ENCODE measurements around the gene OBP2A.
"Not testable (repeated sequence)": the region's sequence is repeated elsewhere in the genome, so short reads cannot be mapped to it uniquely, and the experiment has no call there.

The OBP2A gene

DNA sequence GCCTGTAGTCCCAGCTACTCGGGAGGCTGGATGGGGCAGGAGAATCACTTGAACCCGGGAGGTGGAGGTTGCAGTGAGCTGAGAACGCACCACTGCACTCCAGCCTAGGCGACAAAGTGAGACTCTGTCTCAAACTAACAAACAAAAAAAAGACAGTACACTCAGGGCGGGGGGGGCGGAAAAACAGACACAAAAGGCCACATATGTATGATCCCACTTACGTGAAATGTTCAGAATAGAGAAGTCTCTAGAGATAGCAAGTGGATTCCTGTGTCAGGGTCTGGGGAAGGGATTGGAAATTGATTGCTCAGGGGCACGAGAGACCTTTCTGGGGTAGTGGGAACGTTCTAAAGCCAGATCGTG lies 33.7 kb upstream of the OBP2A start:
- DNase-seq = no peak

DNA sequence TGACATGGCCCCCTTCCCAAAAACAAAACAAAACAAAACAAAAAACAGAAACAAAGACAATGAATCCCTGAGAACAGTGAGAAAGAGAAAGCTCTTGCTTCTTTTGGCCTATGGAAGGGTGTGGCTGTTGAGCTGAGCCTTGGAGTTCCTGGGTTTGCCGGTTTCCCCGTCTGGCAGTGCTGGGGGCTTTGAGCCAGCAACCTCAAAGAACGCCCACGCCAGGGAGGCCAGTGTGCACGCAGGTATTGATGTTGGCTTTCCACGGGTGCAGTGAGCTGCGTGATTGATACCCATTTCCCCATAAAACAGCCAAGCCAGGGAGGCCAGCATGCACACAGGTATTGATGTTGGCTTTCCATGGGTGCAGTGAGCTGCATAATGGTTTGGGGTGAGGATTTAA lies 33.0 kb upstream of the OBP2A start:
- no peak for DNase-seq

DNA sequence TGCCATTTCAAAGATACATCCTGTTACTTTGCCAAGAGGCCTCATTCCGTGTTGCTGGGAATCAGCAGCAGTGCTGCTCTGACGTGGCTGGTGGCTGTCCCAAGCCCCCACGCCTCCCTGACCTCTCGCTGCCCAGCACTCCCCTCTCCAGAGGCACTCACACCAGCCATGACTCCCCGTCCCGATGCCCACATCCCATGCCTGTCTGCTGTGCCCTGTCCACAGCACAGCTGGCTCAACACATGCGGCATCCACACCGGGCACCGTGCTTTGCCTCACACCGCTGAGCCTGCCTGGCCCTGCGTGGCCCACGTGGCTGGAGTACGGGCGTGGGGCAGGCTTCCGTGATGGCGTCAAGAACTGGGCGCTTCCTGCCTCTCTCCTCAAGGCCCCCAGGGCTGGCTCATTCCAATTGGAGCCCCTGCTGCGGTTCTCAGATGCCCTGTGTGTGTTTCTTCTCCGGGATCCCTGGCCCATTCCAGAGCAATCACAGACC lies 32.5 kb upstream of the OBP2A start:
- no peak for DNase-seq

DNA sequence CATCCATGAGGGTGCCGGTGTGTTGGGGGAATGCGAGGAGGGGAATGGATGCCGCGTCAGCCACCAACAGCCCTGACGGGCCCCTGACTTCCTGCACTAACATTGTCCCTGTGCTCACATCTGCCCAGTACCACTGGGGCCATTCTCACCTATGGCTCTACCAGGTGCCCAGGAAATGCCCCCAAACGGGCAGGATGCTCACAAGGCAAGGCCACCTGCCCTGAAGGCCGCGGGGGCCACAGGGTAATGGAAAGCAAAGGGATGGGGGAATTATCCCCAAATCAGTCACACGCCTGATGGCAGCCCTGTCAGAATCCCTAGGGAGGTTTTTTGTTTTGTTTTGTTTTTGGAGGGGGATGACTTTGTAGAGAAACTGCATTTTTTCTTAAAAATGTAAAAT lies 32.0 kb upstream of the OBP2A start:
- DNase-seq = not testable (repeated sequence)

DNA sequence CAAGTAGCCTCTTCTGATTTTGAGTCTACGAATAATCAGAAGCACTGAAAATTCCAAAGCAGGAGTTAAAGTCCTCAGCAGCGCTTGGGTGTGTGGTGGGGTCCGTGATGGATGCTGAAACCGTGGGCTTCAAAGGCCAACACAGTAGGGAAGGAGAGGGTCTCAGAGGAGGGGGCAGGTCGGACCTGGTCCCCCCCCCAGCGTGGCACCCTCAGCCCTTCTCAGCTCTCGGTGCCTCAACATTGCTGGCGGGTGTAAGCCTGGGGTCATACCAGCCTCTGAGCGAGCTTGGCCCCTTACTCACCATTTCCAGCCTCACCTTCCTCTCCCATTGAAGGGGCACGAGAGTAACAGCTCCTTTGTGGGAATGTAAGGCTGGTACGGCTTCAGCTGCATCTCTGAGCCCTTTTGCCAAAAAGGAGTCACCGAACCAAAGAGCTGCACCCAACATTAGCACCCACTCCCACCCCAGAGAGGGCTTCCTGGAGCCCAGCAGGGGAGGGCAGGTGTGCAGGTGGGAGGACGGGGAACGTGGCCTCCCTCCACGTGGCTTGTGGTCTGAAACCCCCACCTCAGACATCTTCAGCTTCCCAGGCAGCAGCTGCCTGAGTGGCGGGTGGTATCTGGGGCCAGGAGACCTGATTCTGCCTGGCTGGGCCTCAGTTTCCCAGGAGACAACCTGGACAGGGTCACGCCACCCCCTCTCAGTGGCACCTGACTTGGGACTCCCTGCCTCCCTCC lies 31.4 kb upstream of the OBP2A start:
- DNase-seq = no peak

DNA sequence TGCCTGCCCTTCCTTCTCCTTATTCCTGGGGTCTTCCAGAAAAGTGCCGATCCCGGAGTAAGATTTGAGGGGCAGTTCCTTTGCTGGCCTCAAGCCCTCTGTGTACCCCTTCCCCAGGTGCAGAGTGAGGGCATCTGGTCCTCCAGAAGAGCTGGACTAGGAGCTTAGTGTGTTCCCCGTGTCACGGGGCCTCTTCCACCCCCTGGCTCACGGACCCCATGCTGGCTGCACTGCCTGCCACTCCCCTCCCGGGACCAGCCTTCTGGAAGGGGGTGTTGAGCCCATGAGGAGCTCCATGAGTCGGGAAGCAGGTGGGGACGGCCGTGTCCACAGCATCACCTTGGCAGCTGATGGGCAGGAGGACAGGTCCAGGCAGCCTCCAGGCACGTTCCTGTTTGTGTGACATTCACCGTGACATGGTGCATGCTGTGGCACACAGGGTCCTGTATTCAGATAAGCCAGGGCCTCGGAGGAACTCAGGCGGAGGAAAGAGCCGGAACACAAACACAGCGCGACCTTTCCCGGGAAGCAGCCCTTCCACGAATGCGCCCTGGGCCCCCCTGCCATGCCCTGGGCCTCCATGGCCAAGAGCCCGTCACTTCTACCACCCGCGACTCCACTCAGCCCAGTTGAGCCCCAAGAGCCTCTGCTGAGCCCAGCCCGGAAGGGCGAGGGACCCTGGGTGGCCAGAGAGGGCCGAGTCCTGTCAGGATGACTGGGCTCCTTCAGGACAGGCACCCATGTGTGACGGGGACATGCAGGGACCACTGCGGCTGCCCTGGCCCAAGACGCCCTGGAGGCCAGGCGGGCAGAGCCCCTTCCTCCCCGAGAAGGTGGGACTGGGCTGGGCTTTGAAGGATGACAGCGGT lies 30.6 kb upstream of the OBP2A start:
- no peak for DNase-seq

DNA sequence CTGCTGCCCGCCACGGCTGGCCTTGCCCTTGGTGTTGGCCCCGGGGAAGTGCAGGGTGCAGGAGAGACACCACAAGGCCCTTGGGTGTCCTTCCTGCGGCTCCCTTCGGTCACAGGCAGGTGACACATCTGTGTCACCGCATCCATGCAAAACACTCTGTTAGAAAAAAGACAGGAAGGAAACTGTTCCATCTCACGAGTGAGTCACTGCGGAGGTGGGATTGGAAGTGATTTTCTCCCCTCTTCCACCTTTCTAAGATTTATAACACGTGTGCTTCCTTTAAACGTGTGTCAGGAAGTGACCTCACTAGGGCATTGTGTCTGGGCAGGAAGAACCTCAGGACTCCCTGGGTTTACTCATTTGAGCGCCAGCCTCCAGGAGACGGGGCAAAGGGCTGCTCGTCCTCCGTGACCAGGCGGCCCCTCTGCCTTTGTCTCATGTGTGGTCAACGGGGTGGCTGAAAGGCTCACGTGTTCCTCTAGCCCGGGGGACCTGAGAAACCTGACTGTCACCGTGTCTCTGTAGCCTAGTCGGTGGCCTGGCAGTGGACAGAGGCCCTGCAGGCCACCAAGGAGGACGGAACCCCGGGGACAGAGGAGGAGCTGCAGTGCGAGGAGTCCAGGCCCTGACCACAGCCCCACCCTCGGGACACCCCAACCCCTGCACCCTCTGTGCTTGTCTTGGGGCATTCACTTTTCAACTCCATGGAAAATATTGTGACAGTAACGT lies 29.6 kb upstream of the OBP2A start:
- no peak for DNase-seq

DNA sequence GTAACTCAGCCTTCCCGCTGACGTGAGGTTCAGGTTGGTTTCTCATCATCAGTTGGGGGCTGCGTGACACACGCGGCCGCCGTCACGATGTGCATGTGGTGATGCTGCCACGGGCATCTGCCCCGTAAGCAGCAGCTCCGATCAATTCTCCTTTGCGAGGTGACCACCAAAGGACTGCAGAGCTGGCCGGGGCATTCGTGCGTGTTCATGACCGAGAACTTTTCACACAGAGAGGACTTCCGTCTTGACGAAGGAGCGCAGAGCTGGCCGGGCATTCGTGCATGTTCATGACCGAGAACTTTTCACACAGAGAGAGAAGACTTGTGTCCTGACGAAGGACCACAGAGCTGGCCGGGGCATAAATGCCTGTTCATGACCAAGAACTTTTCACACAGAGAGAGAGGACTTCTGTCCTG lies 28.5 kb upstream of the OBP2A start:
- DNase-seq = no peak

DNA sequence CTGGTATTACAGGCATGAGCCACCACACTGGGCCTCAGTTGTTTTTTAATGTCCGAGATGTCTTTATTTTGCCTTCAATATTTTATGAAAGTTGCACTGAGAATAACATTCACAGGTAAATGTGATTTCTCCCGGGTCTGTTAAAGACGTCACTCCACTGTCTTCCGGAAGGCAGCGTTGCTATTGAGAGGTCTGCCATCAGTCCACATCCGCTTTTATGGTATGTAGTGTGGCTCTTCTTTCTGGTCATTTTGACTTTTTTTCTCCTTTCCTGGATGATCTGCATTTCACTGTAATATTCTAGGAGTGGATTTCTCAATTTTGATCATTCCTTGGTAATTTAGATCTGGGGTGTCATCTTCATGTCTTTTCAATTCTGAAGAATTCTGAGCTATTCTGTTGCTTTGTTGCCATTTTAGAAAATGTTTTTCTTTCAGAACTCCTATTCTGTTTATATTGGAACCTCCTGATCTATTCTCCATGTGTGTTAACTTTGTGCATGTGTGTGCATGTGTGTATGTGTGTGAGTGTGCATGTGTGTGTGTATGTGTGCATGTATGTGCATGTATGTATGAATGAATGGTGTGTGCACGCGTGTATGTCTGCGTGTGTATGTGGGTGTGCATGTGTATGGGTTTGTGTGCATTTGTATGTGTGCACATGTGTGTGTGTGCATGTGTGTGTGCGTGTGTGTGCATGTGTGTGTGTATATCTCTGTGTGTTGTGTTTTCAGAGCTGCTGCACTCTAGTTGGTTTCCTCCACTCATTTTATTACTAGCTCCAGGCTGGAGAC lies 26.6 kb upstream of the OBP2A start:
- DNase-seq = no peak

DNA sequence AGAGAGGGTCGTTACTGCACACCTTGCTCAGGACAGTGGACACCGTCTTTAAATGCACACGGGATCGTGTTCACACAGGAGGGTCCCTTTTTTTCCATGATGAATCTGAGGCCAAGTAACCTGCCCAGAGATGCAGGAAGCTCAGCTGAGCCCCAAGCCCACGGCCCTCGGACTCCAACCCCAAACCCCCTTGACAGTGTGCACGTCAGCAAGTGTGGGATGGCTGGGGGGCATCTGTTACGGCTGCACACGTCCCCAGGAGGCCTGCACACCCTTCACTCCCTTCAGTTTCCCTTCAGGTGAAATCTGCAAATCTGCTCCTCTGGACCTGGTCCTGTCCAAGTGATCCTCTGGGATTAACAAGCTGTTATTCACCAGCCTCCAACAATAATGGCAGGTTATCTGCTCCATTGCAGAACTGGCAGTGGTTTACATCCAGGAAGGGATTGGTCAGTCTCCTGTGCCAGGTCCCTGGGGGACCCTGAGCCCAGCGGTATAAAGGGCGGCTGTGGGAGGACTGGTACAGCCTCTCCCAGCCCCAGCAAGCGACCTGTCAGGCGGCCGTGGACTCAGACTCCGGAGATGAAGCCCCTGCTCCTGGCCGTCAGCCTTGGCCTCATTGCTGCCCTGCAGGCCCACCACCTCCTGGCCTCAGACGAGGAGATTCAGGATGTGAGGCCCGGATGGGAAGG lies 24.9 kb upstream of the OBP2A start, which contains the start of gene LCN1:
Gene LCN1, plus strand, starts transcription at position 525 of the 692 bp plus-strand sequence. Its CDS starts 58 bp downstream, at position 583.
- no peak for DNase-seq

DNA sequence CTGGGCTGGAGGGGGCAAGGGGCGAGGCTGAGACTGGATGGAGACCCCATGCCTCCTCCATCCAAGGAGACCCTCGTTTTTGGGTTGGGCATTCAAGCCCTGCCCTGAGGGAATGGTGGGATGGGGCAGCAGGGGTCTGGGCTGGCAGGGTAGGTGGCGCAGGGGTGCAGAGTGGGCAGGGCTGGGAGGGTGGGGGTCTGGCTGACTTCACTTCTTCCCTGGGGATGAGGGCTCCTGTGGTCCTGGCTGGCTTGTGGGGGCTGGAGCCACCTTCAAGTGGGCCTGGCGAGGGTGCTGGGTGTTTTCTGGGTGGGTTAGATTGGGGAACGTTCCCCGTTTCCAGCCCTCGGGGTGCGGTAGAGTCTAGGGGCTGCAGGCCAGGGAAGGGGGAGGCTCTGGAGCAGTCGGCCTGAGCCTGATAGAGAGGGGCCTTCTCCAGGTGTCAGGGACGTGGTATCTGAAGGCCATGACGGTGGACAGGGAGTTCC lies 24.3 kb upstream of the OBP2A start:
- no peak for DNase-seq

DNA sequence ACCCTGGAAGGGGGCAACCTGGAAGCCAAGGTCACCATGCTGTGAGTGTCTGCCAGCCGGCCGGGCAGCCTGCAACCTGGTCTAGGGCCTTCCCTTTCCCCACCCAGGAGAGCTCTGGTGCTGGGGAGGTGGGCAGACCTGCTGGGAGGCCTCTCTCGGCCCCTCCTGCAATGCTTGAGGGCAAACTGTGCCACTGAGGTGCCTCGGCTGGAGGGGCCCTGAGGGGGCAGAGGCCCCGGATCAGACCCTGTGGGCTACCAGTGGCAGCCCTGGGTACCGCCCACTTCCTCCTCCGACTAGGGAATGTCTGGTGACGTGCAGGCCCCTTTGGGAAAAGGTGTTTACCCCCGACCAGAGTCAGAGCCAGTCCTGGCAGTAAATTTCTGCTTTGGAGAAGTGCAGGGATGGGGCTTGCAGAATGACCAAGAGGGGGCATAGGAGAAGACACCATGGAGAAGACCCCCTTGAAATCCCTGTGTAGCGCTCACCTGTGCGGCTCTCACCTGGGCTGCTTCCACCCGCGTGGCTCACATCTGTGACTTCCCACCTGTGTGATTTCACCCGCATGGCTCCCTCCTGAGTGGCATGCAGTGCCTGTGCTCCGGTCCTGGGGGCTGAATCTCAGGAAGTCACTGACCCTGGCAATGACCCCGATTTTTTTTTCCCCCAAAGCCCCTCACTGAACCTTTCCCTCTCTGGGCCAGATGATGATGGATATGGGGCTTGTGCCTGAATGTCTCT lies 23.6 kb upstream of the OBP2A start:
- DNase-seq = no peak

DNA sequence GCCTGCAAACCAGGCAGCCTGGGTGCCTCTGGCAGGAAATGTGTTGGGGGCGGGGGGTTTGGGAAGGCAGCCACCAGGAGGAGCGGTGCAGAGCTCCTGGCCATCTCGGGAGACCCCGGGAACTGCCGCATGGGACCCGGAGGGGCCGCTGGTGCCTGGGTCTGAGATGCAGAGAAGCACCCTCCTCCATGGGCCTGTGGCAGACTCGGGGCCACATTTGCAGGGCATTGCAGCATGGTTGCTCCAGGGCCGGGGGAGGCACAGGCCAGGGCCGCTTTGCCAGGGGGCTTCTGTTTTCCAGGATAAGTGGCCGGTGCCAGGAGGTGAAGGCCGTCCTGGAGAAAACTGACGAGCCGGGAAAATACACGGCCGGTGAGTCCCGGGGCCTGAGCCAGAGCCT lies 23.0 kb upstream of the OBP2A start:
- DNase-seq = no peak

DNA sequence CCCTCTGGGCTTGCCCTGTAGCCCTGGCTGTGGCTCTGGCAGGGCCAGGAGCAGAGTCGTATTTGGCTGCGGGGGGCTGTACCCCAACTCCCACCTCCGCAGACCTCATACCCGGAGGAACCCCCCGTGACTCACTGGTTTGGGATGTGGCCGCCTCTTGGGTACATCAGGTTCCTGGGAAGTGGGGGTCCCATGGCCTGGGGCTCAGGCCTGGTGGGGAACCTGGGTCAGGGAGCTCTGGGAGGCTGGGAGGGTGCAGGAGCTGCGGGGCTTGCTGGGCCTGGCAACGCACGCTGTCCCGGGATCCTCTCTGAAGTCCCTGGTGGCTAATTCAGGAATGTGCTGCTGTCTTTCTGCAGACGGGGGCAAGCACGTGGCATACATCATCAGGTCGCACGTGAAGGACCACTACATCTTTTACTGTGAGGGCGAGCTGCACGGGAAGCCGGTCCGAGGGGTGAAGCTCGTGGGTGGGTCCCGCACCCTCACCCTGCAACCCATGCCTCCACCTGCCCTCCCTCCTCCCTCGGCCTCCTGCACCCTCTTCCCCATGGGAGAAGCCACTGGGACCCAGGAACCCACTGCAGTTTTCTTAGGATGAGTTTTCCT lies 22.3 kb upstream of the OBP2A start:
- no peak for DNase-seq

DNA sequence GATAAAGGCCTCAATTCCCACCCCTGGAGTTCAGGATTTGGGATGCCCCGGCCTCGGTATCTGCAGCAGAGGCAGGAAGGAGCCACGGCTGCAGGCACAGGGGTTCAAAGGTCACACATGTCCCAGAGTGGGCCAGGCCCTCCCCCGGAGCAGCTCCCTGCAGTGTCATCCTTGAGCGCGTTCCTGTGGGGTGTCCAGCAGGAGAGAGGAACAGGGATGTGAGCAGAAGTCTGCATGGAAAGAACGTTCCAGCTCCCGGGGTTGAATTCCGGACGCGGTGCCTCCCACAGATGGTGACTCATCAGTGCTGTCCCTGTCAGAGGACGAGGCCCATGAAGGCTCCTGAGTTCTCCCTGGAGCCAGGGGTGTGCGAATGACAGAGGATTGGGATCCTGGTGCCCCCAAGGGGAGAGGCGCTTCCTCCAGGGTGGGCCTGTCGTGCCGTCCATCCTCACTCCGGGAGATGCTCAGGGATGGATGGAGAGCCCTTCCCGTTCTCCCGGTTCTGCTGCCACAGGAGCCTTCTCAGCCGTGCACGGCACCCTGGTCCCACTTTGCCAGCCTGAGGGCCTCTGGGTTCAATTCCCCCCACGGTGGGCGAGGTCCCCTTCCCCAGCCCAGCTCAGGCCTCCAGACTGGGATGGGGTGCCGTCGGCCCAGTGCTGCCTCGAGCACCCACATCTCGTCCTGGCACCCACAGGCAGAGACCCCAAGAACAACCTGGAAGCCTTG lies 21.6 kb upstream of the OBP2A start:
- DNase-seq = no peak

DNA sequence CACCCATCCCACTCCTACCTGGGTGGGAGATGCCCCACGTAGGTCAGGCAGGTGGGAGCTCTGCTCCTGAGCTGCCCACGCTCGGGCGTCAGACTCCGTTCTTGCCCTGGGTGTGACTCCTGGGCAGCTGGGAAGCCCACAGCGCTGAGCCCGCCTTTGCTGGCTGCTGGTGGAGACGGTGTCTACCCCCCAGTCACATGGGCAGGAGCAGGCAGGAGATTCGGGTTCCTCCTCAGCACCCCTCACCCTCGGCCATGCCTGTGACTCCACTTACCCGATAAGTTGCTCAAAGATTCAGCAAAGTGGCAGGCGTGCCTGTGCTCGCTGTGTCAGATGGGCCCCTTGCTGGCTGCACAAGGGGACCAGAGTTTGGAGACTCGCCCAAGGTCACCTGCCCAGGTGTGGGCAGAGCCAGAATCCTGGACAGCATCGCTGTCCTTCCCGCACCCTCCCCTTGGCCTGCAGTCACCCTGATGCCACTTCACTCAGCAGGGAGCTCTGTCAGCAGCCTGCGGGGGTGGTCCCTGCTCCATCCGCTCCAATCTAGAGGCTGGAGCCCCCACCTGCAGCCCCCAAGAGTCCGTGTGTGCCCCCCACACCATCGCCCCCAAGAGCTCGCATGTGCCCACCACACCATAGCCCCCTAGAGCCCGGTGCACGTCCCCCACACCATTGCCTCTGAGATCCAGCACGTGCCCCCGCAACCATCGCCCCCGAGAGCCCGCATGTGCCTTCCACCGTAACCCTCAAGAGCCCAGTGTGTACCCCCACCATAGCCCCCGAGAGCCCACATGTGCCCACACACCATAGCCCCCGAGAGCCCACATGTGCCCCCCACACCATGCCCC lies 20.5 kb upstream of the OBP2A start:
- no peak for DNase-seq

DNA sequence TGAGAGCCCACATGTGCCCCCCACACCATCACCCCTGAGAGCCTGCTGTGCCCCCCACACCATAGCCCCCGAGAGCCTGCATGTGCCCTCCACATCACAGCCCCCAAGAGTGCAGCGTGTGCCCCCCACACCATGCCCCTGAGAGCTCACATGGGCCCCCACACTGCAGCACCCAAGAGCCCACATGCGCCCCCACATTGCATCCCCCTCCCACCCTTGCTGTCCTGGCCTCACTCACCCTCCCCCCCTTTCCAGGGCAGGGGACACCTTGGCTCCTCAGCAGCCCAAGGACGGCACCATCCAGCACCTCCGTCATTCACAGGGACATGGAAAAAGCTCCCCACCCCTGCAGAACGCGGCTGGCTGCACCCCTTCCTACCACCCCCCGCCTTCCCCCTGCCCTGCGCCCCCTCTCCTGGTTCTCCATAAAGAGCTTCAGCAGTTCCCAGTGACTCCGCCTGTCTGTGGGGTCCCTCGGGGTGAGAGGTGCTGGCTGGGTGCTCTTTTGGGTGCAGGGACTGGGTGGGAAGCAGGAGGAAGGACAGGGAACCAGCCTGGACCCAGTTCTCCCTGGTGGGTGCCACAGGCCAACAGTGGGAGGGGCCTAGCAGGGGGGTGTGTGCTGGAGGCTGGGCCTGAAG lies 19.7 kb upstream of the OBP2A start:
- DNase-seq = no peak
